GM21526 (cell line): Measurements from ENCODE around the gene KIF25.

Source experiments
- ATAC-seq: cut with Tn5 transposase; IDR thresholded peaks from one replicate; pipeline ENCODE4 v1.9.1; 2021; ENCODE audit warnings: moderate library complexity; ENCODE audit not compliant: unreplicated experiment, low FRiP score

Gene KIF25

DNA sequence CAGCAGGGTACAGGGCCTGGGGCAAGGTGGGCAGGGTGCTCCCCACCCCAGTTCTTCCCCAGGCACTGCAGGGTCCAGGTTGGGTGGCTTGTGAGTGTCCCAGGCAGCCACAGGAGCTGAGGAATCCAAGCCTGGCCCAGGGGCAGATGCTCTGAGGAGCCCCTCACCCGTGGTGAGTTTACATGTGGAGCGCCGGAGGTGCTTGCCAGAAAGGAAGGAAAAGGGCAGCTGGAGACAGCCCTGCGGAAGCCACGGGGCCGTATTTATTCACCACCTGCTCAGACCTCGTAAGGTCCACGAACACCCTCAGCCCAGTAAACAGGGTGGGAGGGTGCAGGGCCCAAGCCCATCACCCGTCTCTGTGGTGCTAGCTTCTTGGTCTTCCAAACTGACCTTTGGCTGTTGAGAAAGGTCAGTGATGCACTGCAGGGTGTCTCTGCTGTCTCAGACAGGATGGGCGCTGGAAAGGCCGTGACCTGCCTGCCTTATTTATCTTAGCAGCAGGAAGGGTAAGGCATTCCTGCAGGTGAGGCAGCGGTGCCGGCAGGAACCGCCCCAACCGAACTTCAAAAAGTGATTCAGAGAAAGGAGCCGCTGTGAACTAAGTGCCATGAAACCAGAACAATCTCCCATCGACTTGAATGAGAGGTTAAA, 85.5 kb downstream of the KIF25 start:
- ATAC-seq = no peak

DNA sequence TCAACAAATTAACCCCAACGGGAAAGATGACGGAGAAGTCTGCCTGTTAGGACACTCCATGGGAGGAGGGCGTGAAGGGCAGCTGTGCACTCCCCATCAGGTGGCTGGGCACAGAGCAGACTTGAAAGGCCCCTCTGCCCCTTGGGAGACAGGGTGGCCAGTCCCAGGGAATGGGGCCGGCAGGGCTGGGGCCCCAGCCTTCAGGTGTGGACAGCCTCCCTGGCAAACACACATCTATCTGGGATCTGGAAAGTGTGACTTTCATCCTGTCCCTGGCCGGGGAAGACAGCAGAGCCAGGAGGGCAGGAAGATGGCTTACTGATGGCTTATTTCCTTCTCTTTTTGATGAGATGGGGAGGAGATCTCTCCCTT, 86.0 kb downstream of the KIF25 start:
- no peak for ATAC-seq

DNA sequence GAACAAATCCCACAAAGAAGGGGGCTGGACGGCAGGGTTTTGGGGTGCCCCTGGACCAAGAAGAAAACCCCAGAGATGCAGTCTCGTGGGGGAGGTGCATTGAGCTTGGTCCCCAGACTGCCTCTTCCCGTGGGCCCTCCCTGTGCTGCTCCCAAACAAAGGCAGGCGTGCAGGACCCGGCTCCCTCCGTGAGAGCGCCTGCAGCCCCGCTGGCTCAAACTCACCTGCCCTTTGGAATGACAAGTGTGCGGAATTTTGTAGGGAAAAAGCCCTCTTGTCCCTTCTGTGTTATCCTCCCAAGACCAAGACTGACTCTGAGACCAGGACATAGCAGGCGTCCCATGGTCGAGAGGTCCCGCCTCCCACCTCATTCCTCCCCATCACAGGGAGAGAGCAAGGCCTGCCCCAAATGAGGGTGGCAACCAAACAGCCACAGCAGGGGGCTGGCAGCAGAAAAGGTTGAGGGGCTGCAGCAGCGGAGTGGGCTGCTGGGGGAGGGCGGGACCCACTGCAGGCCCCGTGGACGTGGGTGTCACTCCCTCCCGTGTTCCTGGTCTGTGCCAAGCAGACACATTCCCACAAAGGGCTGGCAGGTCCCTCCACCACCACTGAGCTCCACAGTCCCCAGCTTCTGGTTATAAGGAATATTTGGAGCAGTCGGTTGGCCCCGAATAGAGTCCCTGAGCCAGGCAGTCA, 87.1 kb downstream of the KIF25 start:
- no peak for ATAC-seq

DNA sequence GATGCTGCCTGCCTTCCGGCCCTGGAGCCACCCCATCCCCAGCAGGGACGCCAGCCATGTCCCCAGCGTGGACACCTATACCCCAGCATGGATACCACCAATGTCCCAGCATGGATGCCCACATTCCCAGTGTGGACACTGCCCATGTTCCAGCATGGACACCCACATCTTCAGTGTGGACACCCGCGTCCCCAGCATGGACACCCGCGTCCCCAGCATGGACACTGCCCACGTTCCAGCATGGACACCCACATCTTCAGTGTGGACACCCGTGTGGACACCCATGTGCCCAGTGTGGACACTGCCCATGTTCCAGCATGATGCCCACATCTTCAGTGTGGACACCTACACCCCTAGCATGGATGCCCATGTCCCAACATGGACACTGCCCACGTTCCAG, 88.6 kb downstream of the KIF25 start:
- no peak for ATAC-seq

DNA sequence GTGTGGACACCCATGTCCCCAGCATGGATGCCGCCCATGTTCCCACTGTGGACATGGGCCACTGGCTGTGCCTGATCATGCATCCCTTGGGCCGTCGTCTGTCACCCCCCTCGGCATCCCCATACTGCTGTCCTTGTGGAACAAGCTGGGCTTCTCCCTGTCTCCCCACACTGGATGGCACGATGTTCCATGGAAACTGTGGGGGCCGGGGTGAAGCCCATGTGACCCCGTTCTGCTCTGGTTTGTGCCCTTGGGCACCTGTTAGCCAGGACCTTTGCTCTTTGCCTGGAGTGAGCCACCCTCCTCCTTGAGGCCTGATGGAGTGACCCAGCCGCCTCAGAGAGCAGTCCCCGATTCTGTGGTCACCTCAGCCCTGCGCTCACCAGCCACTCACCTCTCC, 89.1 kb downstream of the KIF25 start:
- ATAC-seq = no peak

DNA sequence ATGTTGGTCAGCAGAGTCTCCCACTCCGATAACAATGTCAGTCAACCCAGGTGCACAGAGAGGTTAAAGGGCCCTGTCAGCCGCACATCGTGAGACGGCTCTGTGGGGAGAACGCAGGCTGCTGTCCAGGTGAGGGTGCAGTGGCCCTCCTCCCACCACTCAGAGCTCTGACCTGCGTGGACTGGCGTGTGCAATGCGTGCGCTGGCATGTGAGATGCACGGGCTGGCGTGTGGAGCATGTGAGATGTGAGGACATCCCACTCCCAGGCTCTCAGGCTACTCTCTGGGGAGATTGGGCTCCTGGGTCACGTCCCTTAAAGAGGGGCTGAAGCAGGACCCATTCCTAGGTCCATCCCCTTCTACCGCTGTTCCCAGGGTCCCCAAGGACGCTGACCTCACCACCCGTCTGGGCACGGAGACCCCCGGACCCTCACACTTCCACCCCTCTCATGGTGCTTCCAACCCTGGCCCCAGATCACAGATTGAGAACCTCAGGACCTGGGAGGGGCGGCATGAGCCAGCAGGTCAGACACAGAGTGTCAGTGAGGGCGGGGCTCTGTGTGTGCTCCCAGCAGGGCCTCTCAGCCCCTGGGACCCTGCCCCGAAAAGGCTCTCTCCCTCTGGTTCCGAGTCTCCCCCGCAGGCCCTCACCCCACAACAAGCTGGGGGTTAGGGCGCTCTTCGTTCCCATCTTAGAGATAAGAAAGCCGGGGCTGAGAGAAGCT, 90.1 kb downstream of the KIF25 start:
- ATAC-seq = no peak

DNA sequence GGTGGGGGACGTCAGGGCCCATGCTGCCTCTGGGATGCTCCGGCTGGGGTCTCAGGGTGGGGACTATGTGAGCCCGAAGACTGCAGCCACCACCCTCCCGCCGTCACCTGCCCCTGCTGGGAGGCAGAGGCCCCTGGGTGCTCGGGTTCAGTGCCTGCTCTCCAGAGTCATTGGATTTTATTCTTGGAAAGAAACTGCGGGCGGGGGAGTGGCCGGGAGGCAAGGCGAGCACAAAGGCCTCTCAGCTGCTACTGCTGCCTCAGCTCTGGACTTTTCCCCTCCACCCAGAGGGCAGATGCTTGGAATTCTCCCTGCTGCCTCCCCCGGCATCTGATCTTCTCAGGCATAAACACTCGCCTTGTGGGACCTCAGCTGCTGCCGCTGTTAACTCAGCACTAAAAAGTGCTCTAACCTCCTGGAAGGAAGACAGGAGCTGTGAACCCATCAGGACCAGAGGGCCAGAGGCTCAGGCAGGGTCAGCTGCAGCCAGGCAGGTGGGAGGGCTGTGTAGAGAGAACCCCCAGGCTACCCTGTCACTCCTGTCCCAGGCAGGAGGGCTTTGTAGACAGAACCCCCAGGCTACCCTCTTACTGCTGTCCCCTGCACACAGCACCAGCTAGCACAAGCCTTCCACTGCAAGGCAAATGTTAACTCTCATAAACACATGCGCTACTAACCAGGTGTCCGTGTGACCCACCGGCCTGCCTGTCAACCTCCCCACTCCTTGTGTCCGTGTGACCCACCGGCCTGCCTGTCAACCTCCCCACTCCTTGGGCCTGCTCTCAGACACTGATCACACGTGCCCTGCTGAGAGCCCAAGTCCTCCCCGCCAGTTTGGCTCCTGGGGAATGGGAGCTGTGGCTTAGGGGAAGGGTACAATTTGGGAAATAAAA, 90.9 kb downstream of the KIF25 start:
- no peak for ATAC-seq

DNA sequence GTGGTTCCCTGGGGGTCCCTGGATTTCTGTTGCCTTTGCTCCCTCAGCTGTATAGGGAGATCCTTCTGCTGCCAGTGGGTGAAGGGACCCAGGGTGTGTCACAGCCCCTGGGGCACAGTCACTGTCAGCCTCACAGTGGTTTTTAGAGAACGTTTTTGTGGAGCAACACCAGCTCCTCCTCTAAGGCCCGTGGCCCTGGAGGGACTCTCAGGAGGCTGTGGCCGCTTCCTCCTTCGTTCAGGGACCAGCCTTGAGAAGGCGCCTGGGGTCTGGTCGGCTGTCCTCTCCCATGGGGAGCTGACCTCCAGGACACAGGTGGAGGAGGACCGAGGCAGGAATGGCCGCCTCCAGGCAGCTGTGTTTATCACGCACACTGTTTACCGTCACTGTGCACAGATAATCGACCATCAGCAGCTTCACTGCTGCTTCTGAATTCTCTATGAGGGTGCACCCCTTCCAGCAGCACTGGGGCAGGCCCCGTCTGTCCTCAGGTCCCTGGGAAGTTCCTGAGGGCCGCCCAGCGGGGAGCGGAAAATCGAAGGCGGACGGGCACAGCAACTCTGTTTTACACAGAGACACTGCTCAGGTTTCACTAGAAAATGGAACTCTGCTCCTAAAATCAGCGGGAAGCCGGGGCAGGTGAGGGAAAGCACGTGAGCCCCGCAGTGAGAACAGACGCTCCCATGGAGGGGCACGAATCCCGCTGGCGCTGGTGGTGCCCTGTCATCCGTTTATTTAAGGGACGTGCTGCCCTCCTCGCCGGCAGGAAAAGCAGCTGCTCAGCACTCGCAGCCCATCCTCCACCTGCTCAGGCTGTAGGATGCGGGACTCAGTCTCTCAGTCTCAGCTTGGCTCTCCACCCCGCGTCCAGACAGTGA, 92.0 kb downstream of the KIF25 start:
- no peak for ATAC-seq

DNA sequence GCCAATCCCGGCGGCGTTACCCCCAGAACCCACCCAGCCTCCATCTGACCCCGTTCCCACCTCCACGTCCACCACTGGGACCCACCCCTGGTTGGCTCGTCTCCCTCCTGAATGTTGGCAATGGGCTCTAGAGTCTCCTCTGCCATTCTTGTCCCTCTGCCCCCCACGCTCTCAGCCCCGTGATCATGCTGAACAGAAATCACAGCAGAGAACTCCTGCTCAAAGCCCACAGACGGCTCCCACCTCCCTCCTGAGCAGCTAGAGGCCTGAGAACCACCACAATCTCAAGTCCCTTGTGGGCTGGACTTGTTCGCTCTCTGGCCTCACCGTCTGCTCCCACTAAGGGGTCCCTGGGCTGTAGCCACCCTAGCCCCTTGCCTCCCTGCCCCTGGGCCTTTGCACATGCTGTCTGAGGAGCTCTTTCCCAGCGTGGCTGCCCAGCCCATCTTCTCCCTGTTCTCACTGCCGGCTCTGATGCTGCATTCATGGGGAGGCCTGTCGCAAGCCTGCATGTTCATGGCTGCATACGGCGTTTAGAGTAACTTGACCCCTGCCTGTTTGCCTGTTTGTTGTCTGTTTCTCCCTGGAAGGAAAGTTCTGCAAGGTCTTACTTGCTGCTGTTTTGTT, 92.7 kb downstream of the KIF25 start:
- ATAC-seq = no peak

DNA sequence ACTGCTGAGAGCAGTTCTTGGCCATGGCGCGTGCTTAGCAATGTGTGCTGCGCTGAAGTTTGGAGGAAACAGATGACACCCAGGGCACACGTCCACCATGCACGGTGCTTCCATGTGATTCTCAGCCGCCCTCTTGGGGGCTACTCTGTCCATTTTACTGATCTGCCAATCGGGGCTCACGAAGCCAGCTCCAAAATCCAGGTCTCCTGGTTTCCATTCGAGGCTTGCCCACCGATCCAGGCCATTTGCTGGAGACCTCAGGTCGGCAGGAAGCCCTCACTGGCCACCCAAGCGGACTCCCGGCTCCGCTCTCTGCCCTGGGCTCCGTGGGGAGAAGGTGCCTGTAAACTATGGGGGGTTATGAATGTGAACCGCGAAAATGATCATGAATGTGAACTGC, 93.2 kb downstream of the KIF25 start:
- ATAC-seq = no peak

DNA sequence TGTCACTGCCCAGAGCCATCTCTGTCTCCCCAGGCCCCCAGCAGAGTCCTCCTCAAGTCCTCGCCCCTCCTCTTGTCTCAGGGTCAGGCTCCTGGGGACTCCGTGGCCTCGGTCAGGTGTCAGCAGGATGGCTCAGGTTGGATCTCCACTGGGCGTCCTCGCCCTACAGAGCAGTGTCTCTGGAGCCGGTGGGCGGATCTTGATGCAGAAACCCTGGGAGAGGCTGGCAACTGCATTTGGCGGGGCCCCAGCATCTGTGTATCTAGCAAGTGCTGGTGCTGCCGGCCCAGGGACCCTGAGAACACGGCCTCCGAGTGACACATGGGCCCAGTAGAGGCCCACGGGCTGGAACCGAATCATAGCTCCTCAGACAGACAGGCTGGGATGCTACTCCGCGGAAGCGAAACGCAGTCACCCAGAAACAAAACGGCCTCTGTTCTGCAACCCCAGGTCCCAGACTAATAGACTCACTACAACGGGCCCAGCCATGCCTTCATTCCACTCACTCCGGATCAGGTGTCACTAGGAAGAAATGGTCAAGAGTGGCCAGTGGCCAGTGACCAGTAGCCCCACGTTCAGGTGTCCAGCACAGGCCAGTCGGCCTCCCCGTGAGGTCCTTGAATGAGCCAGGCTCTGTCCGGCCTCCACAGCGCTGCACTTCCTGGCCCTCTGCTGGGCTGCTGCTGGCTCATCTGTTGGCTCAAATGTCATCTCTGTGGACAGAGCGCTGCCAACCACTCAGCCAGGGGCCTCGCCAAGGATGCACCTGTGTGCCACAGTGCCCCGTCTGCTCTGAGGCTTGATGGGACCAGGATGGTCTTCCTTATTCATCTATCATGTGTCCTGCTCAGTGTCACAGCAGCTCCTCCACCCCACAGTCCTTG, 94.2 kb downstream of the KIF25 start:
- ATAC-seq = no peak

DNA sequence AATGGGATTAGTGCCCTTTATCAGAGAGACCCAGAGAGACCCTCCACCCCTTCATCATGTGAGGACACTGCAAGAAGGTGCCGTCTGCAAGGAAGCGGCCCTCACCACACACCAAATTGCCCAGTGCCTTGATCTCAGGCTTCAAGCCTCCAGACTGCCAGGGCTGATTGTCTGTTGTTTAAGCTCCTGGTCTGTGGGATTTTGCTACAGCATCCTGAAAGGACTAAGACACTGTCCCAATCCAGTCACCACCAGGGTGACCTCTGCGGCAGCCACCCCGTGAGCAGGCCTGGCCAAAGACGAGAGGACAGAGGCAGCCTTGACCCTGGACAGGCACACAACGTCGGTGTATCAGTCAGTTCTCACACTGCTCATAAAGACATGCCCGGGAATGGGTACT, 95.1 kb downstream of the KIF25 start:
- ATAC-seq = no peak

DNA sequence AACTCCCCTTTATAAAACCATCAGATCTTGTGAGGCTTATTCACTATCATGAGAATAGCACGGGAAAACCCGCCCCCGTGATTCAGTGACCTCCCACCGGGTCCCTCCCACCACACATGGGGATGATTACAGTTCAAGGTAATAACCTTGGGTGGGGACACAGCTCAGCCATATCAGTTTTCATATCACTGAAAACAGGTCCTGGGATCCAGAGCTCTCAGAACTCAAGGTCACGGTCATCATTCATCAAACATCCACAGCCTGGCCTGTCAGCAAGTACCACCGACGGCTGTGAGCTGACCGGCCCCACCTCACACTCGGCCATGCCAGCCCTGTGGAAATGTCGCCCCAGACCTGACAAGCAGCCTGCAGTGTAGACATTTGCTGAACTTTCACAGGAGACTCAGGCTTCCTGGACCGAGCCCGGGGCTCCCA, 95.6 kb downstream of the KIF25 start:
- no peak for ATAC-seq

DNA sequence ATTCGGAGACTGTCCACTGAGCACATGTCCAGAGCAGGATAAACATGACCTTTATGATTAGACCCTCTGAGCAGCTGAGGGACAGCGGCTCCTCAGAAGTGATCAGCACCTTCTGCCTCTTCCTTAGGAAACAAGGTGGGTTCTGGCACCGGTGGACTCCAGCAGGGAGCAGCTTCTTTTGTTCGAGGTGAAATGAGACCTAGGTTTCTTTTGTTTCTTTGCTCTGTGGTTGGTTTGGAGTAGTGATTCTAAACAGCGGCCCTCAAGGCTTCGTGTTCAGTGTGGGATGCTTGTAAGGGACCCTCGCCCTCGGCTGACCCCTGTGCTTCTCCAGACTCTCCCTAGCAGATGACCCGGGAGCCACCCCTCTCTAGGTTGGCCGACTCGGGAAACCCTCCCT, 96.2 kb downstream of the KIF25 start:
- ATAC-seq = no peak
